C4-2B (cell line): ENCODE measurements around the gene MORN1.

Source experiments
- ZFX ChIP-seq: fragments of 450-650 bp; IDR thresholded peaks from 2 replicates; pipeline ENCODE4 v1.6.1; 2017
- TF ChIP-seq, protein P1 (sequence below): fragments of 450-650 bp; conservative IDR thresholded peaks from 2 replicates; pipeline ENCODE4 v1.5.1; 2017; ENCODE audit warnings: mild to moderate bottlenecking

DNA sequence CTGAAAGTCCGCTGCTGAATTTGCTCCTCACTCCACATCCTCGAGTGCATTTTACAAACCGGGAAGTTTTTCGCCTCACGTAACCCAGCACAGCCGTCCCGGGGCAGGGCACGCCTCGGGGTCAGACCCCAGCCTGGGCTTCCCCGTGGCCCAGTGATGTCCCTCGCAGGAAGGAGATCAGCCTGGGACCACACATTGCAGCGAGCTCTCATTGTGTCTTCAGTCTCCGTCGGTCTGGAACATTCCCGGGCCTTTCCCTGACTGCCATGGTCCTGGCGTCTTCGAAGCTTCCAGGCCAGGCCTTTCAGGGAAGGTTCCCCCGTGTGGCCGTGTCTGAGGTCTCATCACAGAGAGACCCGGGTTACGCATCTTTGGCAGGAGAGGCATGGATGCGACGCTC, 43.5 kb downstream of the MORN1 start:
- TF ChIP-seq, protein P1, sequence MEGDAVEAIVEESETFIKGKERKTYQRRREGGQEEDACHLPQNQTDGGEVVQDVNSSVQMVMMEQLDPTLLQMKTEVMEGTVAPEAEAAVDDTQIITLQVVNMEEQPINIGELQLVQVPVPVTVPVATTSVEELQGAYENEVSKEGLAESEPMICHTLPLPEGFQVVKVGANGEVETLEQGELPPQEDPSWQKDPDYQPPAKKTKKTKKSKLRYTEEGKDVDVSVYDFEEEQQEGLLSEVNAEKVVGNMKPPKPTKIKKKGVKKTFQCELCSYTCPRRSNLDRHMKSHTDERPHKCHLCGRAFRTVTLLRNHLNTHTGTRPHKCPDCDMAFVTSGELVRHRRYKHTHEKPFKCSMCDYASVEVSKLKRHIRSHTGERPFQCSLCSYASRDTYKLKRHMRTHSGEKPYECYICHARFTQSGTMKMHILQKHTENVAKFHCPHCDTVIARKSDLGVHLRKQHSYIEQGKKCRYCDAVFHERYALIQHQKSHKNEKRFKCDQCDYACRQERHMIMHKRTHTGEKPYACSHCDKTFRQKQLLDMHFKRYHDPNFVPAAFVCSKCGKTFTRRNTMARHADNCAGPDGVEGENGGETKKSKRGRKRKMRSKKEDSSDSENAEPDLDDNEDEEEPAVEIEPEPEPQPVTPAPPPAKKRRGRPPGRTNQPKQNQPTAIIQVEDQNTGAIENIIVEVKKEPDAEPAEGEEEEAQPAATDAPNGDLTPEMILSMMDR, result no peak
- TF ChIP-seq ZFX, result no peak
